ENCODE measurements around the gene NANOS1.

NANOS1 gene

GRCh38 chr10:119029613-119030420 is at the start of gene NANOS1:
NANOS1 (plus strand) TSS chr10:119029714; CDS start chr10:119029802, 88 bp downstream.
- DNase-seq, result peak; percentile 27

GRCh38 chr10:118980135-118980865 is 49.2 kb upstream of the NANOS1 start:
- DNase-seq, result no peak

GRCh38 chr10:118980870-118981269 is 48.6 kb upstream of the NANOS1 start:
- DNase-seq, result no peak

DNA sequence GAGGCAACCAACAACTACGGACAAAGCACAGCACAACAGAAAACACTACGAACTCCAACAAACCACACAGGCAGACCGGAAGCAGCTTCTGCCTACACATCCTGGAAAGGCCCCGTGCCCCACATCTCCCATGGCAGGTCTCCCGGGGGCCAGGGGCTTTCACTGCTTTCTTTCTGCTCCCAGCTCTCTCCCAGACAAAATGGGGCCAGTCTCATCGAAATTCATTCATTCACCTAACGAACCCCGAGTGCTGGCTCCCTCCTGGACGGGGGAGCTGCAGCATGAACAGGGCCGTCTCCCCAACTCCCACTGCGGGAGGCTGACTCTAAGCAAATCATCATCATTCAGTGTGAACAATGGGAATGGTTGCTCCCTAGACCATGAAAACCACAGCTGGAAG is 47.6 kb upstream of the NANOS1 start:
- DNase-seq, result no peak

DNA sequence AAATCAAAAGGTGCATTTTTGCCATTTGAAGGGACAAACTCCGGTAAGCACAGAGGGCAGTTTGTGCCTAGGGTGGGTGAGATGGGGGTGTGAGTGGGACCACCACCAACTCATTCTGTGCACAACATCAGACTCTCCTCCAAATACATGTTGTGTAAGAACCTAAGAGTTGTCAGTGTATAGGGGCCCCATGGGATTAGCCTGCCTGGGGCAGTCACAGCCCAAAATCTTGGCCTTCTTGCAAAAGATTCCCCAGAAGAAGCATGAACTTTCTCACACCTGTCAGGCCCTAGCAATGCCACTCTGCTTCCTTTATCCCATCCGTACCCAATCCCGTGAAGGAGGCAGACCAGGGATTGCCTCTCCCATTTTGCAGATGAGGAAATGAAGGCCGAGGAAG is 47.1 kb upstream of the NANOS1 start:
- no peak for DNase-seq

DNA sequence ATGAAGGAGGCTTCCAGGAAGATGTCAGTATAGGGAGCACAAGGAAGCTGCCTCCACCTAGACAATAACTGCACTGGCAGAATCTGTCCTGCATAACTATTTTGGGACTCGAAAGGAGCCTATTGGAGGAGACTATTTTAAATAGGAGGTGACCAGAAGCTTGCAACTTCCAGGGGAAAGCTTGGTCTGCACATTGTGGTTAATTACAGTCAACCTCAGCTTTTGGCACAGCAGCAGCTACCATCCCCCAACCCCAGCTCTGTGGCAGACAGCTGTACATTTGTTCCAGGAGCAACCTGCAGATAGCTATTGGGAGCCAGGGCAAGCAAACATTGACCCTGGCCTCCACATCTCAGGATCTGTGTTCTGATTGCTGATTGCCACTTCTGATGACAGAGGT is 46.3 kb upstream of the NANOS1 start:
- DNase-seq, result no peak

- no peak for DNase-seq
Measured at GRCh38 chr10:118985576-118985975, 43.9 kb upstream of the NANOS1 start.

DNA sequence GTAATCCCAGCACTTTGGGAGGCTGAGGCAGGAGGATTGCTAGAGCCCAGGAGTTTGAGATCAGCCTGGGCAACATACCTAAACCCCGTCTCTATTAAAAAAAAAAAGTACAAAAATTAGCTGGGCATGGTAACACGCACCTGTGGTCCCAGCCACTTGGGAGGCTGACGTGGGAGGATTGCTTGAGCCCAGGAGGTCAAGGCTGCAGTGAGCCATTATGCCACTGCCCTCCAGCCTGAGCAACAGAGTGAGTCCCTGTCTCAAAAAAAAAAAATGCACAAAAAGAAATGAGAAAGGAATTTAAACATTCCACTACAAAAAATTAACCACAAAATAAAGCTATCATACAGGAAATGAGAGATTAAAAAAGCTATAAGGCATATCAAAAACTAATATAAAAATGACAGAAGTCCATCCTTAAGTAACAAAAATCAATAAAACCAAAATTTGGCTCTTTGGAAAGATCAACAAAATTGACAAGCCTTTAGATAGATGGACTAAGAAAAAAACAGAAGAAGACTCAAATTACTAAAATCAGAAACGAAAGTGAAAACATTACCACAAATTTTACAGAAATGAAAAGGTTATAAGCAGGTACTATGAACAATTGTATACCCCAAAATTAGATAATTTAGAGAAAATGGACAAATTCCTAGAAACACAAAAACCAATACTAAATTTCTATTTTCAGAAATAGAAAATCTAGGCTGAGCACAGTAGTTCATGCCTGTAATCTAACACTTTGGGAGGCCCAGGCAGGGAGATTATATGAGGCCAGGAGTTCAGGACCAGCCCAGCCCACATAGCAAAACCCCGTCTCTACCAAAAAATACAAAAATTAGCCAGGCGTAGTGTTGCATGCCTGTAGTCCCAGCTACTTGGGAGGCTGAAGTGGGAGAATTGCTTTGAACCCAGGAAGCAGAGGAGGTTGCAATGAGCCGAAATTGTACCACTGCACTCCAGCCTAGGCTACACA is 42.4 kb upstream of the NANOS1 start:
- DNase-seq, result no peak

DNA sequence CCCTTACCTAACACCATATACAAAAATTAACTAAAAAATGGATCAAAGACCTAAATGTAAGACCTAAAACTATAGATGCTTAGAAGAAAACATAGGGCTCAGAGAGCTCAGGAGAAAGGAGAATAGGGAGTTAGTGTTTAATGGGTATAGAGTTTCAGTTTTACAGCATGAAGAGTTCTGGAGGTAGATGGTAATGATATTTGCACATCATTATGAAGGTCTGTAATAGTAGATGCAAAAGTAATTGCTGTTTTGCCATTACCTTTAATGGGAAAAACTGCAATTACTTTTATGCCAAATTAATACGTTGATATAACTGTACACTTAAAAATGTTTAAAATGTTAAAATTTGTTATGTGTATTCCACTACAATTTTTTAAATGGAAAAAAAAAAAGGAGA is 39.2 kb upstream of the NANOS1 start:
- DNase-seq, result no peak

- DNase-seq, result no peak
Measured at GRCh38 chr10:118992496-118992895, 37.0 kb upstream of the NANOS1 start.

GRCh38 chr10:118993214-118993613 is 36.3 kb upstream of the NANOS1 start:
- no peak for DNase-seq

GRCh38 chr10:118994321-118994720 is 35.2 kb upstream of the NANOS1 start:
- DNase-seq, result no peak

- no peak for DNase-seq
Measured at GRCh38 chr10:118995739-118996138, 33.8 kb upstream of the NANOS1 start.

GRCh38 chr10:118997379-118997778 is 32.1 kb upstream of the NANOS1 start:
- DNase-seq, result no peak

DNA sequence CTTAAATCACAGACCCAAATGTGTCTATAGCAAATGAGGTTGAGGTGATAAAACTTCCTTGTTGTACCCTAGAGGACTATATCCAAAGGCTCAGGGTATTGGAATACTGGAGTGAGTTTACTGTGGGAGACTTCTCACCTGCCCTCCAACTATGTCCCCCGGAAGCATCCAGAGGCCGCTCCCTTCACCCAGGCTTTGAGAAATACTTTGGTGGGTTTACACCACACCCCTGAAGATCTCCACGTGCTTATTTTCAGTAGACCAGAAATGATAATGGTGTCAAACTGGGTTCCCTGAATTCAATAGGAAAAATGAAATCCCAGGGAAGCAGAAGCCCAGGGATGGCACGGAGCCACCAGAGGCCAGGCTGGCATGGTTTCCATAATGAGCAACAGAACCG is 31.3 kb upstream of the NANOS1 start:
- DNase-seq, result no peak

GRCh38 chr10:119001717-119002500 is 27.6 kb upstream of the NANOS1 start:
- no peak for DNase-seq

DNA sequence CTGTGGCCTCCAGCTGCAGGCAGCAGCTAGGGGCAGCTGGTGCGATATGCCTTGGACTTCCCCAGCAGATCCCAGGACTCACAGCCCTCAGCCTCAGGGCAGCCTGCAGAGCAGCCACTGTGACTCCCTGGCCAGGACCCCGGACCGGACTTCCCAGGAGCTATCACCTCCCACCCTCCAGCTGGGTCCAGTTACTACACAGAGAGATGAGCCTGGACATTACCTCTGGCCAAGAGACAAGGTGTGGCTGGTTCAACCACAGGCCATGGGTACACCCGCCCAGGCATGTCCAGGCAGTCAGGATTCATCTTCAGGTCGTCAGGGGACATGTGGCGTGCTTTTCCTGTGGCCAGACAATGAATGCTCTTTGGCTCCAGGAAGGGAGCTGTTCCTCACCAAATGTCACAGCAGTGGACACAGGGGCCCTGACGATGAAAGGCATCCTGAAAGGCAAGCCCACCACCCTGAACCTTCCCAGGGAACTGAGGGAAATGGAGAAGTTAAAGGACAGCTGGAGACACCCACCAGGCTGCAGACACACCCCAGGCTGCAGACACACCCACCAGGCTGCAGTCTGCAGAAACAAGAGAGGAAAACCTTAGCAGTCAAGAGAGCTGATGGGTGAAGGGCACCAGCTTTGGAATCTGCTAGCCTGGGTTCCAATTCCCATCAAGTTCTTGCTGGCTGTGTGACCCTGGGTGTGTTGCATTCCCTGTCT is 25.8 kb upstream of the NANOS1 start:
- DNase-seq, result no peak

DNA sequence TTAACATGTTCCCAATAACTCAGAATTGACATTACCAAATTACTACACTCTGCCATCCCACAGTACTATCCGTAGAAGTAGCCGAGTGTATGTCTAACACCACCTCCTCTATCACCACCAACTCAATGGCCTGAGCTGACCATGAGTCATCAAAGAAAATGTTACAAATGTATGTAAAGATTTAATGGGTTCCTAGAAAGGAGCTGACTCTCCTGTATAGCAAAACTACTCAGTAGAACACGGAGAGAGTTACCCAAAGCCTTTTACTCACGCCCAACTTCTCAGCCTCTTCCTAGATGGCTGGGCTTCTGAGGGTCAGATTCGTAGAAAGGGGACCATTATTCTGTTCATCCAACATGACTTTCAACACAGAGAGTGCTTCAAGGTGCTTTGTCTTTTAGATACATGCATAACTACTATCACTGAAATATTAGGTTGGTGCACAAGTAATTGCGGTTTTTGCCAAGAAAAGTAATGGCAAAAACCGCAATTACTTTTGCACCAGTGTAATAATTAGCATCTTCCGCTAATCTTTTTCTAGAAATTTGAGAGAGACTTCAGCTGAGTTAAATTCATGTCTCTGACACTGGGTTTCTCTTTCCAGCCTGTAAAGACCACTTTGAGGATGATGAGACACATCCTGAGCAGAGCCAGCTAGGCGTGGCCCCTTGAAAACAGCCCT is 24.0 kb upstream of the NANOS1 start:
- DNase-seq, result no peak

DNA sequence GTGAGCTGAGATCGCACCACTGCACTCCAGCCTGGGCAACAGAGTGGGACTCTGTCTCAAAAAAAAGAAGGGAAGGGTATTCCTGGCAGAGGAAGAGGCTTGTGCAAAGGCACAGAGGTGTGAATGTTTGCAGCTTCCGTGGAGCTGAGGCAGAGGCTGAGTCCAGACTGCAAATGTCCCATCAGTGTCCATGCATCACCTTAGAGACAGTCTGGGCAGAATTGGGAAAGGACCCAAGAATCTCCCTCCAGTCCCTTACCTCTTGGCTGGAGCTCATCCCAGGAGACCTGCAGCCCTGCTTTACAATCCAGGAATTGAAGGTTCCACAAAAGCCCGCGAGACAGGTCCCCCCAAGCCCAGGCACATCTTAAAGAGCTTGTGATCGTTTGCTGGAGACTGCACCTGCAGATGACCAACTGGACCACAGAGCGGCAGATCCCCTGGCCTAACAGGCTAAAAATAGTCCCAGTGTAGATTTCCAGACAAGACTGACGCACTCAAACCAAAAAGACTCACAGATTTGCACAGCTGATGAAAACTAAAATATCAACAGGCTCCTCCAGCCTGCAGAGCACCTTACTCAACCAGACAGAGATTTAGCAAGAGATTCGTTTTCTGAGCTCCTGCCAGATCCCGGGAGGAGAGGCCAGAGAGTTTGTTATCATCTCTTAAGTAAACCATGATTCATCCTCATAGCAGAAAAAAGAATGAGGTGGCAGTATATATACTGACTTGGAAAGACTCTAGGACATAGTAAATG is 22.9 kb upstream of the NANOS1 start:
- no peak for DNase-seq

- DNase-seq, result no peak
Measured at GRCh38 chr10:119007211-119007574, 22.3 kb upstream of the NANOS1 start.

- peak; percentile 56 for DNase-seq
Measured at GRCh38 chr10:119020627-119020946, 8.9 kb upstream of the NANOS1 start.
